Kidney epithelial cell (primary cell): ENCODE results near the gene FLNB. TPM values are rescaled to one million over a fixed set of nuclear protein-coding genes. Genes with fewer than 3 reads are reported as not detected.

Experiments used
- DNase-seq: peaks from one replicate; pipeline ENCODE4 v3.0.0-alpha.2; 2010; ENCODE audit warnings: low read depth
- H3K27me3 ChIP-seq: 2 replicates; pipeline ENCODE4 v1.6.0; 2011; ENCODE audit warnings: low read length; ENCODE audit not compliant: control insufficient read depth, insufficient read depth
- H3K36me3 ChIP-seq: 2 replicates; pipeline ENCODE4 v1.5.1; 2011; ENCODE audit warnings: low read length; ENCODE audit not compliant: control insufficient read depth, insufficient read depth
- H3K4me3 ChIP-seq: 2 replicates; pipeline ENCODE4 v1.5.1; 2011; ENCODE audit warnings: low read depth, mild to moderate bottlenecking, control low read depth, low read length
- CTCF ChIP-seq: IDR thresholded peaks from 2 replicates; pipeline ENCODE4 v1.5.1; 2011; ENCODE audit warnings: mild to moderate bottlenecking, moderate library complexity, low read length, control low read depth, inconsistent platforms; ENCODE audit not compliant: insufficient read depth, poor library complexity, severe bottlenecking
- total RNA-seq: library from RNA; depleted of rRNA; stranded (reverse); fragments of >200 nt; gene quantifications from 2 replicates; pipeline ENCODE4 v1.2.3, GENCODE V29; 2015

Gene FLNB
- total RNA-seq, 1 donor from 2014 or later: 536 TPM

DNA sequence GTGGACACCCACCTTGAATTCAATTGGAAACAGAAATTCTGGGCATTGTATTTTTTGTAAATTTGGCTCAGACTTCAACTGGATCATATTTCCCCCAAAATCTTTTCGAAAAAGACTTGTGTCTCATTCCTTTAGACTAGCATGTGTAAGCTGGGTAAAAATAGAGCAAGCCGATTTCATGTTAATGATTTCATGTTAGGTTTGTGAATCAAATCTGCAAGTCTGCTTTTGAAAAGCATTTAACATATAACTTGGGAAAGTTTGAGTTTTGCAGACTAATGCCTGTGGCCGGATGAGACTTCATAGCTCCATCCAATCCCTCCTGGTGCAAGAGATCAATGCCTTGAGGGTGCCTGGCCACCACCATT is 64.5 kb downstream of the FLNB start:
- Histone ChIP-seq H3K27me3 (no peaks in the 10 kb centered on the region), H3K4me3 (no peak overlapping the region)

DNA sequence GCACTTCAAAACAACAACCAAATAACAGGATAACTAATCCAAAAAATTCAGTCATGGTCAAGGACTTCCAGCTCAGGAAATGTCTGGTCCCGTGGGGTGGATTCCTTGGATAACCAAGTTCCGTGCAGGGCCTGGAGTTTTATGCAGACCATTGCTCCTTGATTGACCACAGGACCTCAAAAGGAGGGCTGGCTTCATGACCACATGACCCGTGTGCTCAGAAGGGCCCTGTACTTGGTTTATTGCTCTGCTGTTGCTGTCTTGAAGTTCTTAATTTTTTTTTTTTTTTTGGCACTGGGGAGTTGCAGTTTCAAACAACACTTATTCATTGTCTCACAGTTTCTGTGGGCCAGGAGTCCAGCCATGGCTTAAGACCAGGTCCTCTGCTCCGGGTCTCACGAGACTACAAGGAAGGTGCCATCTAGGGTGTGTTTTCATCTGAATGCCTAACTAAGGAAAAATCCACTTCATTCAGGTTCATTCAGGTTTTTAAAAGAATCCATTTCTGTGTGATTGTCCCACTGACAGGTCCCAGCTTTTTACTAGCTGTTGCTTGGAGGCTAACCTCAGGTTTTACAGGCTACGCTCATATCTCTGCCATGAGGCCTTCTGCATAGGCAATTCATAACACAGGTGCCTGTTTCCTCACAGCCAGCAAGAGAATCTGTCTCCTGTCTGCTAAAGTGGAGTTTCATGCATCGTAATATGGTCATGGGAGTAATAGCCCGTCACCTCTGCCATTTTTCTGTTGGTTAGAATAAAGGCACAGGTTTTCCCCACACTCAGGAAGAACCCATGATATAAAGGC is 65.3 kb downstream of the FLNB start:
- Histone ChIP-seq H3K36me3 (peaks cover 2% of the 10 kb centered on the region), H3K4me3 (no peak overlapping the region), H3K27me3 (no peaks in the 10 kb centered on the region)
- no peak for TF ChIP-seq CTCF
- DNase-seq: no peak

More for the DNA sequence above, 64.5 kb downstream of the FLNB start:
- TF ChIP-seq CTCF: no peak
- H3K36me3 ChIP-seq: peaks cover 2% of the 10 kb centered on the region
- no peak for DNase-seq

GRCh38 chr3:58074116-58074715 is 66.0 kb downstream of the FLNB start:
- H3K36me3 ChIP-seq: peaks cover 2% of the 10 kb centered on the region
- no peak for DNase-seq
- H3K4me3 ChIP-seq: no peak overlapping the region
- no peak for TF ChIP-seq CTCF
- H3K27me3 ChIP-seq: no peaks in the 10 kb centered on the region

DNA sequence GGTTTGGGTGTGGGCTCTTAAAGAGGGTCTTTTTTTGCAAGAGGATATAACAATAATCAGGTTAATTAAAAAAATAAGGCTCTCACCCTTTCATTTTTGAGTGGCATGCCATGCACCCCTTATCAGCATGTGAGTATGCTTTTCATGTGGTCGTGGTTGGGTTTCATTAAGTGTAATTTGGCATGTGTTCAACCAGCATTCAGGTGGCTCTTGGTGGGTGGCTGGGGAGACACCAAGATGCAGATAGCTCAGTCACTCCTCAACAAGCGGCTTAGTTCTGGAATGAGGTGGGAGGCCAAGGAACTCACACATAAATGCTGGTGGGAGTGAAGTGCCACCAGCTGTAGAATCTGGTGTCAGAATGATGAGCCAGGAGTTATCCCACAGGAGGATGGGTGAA is 66.8 kb downstream of the FLNB start:
- no peak for DNase-seq
- no peak for TF ChIP-seq CTCF
- H3K36me3 ChIP-seq: peaks cover 2% of the 10 kb centered on the region
- no peak overlapping the region for H3K4me3 ChIP-seq
- H3K27me3 ChIP-seq: no peaks in the 10 kb centered on the region

- Histone ChIP-seq H3K27me3 (no peaks in the 10 kb centered on the region), H3K4me3 (no peak overlapping the region), H3K36me3 (peaks cover 2% of the 10 kb centered on the region)
- no peak for DNase-seq
- no peak for TF ChIP-seq CTCF
These were observed 69.5 kb downstream of the FLNB start for GRCh38 chr3:58077596-58078285.

GRCh38 chr3:58078610-58079009 is 70.4 kb downstream of the FLNB start:
- DNase-seq: no peak
- H3K36me3 ChIP-seq: peaks cover 2% of the 10 kb centered on the region
- H3K27me3 ChIP-seq: no peaks in the 10 kb centered on the region
- no peak overlapping the region for H3K4me3 ChIP-seq
- TF ChIP-seq CTCF: no peak
